ENCODE results near the gene MRPL58.

DNA sequence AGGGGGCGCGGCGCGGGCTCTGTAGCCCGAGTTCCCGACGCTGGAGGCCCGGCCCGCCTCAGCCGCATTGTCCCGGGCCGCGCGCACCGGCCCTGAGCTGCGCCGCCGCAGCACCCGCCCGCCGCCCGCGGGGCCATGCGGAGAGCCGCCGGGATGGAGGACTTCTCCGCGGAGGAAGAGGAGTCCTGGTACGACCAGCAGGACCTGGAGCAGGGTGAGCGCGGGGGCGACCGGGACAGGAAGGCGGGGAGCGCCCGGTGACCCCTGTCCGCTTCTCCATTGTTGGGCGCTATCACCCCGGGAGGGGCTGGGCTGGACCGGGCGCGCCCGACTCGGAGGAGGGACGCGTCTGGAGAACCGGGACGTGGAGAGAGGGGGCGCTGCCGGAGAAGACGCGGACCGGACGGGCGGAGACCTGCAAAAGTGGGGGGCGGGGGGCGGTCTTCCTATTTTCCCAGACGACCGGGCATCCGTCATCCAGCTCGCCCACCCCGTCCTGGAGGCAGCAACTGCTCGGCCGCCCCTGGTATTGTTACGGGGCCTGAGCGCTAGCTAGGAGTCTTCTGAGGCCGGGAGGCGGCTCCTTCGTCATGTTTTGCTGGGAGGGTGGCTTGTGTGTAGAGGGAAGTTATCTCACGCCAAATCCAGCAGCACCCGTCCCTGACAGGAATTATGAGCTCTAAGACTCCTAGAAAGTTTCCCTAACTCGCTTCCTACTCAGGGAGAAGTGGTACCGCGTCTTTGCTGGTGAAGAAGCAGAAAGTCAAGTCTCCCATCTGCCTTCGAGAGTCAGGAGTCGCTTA lies 24.4 kb upstream of the MRPL58 start:
- TF ChIP-seq, protein P1, sequence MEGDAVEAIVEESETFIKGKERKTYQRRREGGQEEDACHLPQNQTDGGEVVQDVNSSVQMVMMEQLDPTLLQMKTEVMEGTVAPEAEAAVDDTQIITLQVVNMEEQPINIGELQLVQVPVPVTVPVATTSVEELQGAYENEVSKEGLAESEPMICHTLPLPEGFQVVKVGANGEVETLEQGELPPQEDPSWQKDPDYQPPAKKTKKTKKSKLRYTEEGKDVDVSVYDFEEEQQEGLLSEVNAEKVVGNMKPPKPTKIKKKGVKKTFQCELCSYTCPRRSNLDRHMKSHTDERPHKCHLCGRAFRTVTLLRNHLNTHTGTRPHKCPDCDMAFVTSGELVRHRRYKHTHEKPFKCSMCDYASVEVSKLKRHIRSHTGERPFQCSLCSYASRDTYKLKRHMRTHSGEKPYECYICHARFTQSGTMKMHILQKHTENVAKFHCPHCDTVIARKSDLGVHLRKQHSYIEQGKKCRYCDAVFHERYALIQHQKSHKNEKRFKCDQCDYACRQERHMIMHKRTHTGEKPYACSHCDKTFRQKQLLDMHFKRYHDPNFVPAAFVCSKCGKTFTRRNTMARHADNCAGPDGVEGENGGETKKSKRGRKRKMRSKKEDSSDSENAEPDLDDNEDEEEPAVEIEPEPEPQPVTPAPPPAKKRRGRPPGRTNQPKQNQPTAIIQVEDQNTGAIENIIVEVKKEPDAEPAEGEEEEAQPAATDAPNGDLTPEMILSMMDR (conservative IDR thresholded peaks at IDR 0.05; ENCODE audit: low read depth, low read length), result peak; percentile 5; the same call in 1 of the 2 replicates
- no peak for TF ChIP-seq EZH2 (IDR thresholded peaks at IDR 0.05; ENCODE audit: low read length, unreplicated experiment)

Measured in PC-3 (cell line).